HEK293T (cell line): ENCODE measurements around the gene RNLS.

Experiments
- CTCF ChIA-PET: fragments of 350-600 bp; formaldehyde crosslinking; extraction: SDS; loops from one replicate; lab custom pipeline; 2021; ENCODE audit warnings: antibody characterized with exemption, inconsistent platforms; lab: Yijun Ruan, JAX
- POLR2A ChIA-PET: fragments of 350-600 bp; formaldehyde crosslinking; extraction: SDS; loops from one replicate; lab custom pipeline; 2020; ENCODE audit warnings: antibody characterized with exemption, inconsistent platforms; lab: Yijun Ruan, JAX
- DNase-seq: peaks from one replicate; pipeline ENCODE4 v3.0.0; 2012; ENCODE audit warnings: mixed read lengths; ENCODE audit errors: extremely low spot score
- ARNT ChIP-seq: fragments of 450-650 bp; IDR thresholded peaks from 2 replicates; pipeline ENCODE4 v1.6.1; 2017; ENCODE audit warnings: mild to moderate bottlenecking
- BHLHE40 ChIP-seq: fragments of 450-650 bp; IDR thresholded peaks from 2 replicates; pipeline ENCODE4 v1.6.1; 2016; ENCODE audit warnings: mild to moderate bottlenecking, moderate library complexity, borderline replicate concordance
- CTBP1 ChIP-seq: fragments of 450-650 bp; IDR thresholded peaks from 2 replicates; pipeline ENCODE4 v1.6.1; 2016; ENCODE audit warnings: borderline replicate concordance
- ELF4 ChIP-seq: fragments of 450-650 bp; IDR thresholded peaks from 2 replicates; pipeline ENCODE4 v1.6.1; 2017; ENCODE audit warnings: antibody characterized with exemption
- FOXA1 ChIP-seq: fragments of 450-650 bp; IDR thresholded peaks from 2 replicates; pipeline ENCODE4 v1.6.1; 2016; ENCODE audit warnings: mild to moderate bottlenecking
- FOXK2 ChIP-seq: fragments of 450-650 bp; IDR thresholded peaks from 2 replicates; pipeline ENCODE4 v1.6.1; 2016; ENCODE audit warnings: mild to moderate bottlenecking
- FOXM1 ChIP-seq: fragments of 450-650 bp; IDR thresholded peaks from 2 replicates; pipeline ENCODE4 v1.6.1; 2017; ENCODE audit warnings: mild to moderate bottlenecking, borderline replicate concordance
- HDGF ChIP-seq: fragments of 450-650 bp; IDR thresholded peaks from 2 replicates; pipeline ENCODE4 v1.6.1; 2017; ENCODE audit warnings: antibody characterized with exemption, borderline replicate concordance
- L3MBTL2 ChIP-seq: fragments of 450-650 bp; conservative IDR thresholded peaks from 2 replicates; pipeline ENCODE4 v1.6.1; 2016; ENCODE audit warnings: mild to moderate bottlenecking
- LEF1 ChIP-seq: fragments of 450-650 bp; IDR thresholded peaks from 2 replicates; pipeline ENCODE4 v1.6.1; 2017; ENCODE audit warnings: mild to moderate bottlenecking, borderline replicate concordance
- NFRKB ChIP-seq: fragments of 450-650 bp; IDR thresholded peaks from 2 replicates; pipeline ENCODE4 v1.6.1; 2016; ENCODE audit warnings: mild to moderate bottlenecking, moderate library complexity
- SP1 ChIP-seq: fragments of 450-650 bp; IDR thresholded peaks from 2 replicates; pipeline ENCODE4 v1.6.1; 2017
- SUZ12 ChIP-seq: fragments of 450-650 bp; IDR thresholded peaks from 2 replicates; pipeline ENCODE4 v1.6.1; 2016; ENCODE audit warnings: mild to moderate bottlenecking
- TARDBP ChIP-seq: fragments of 450-650 bp; IDR thresholded peaks from 2 replicates; pipeline ENCODE4 v1.6.1; 2016
- ZNF384 ChIP-seq: fragments of 450-650 bp; IDR thresholded peaks from 2 replicates; pipeline ENCODE4 v1.6.1; 2016
- TF ChIP-seq, protein P1 (sequence below): fragments of 450-650 bp; IDR thresholded peaks from 2 replicates; pipeline ENCODE4 v1.6.1; 2016

RNLS gene

DNA sequence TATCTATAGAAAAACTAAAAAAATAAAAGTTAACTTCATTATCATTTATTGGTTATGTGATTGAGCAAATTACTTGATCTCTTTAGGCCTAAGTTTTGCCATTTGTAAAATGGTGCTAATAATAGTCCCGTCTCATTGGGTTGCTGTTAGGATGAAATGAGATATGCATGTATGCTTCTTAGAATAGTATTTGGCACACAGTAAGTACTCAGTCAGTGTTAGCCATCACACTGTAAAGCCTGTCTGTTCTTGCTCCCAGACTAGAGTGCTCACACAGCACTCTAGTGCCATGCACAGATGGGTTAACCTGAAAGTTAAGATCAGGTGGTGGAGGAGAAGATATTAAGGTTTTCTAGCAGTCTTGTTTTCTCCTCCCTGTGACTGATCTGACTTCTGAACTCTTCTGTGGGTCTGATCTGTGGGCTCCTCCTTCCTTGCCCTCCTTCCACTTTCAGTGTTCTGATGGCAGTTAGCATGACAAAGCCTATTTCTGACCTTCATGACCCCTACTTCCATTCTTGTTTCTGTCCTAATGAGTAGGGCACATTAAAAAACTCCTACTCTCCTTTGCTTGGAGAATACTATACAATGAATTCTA lies 167.5 kb downstream of the RNLS start:
- no peak for TF ChIP-seq FOXA1
- no peak for TF ChIP-seq NFRKB
- TF ChIP-seq SUZ12: no peak
- TF ChIP-seq FOXK2: no peak
- TF ChIP-seq ARNT: no peak
- no peak for TF ChIP-seq HDGF
- TF ChIP-seq FOXM1: no peak
- POLR2A ChIA-PET: no interaction called here
- CTCF ChIA-PET: no interaction called here
- no peak for DNase-seq

DNA sequence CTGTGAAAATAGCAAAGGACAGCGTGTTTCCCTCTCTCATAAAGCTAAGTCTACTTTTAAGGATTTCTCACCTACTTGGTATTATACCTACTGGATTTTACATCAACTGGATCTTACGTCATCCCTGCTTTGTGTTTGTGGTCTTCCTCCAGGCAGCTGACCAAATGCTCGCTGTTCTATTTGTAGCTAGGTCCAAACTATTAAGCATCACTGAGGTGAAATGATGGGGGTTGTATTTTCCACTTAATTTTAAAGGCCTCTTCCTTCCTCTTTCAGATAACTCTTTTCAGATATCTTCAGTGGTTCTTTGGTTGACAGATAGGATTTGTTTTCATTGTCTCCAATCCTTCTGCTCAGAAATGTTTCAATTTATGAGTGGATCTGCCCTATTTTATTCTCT lies 169.7 kb downstream of the RNLS start:
- ChIA-PET POLR2A (no interaction called here), CTCF (interaction anchor here (0.6 kb wide), 1 partner anchor 105 kb away, joined by 3 read pairs; no protein-coding TSS in a partner anchor)

DNA sequence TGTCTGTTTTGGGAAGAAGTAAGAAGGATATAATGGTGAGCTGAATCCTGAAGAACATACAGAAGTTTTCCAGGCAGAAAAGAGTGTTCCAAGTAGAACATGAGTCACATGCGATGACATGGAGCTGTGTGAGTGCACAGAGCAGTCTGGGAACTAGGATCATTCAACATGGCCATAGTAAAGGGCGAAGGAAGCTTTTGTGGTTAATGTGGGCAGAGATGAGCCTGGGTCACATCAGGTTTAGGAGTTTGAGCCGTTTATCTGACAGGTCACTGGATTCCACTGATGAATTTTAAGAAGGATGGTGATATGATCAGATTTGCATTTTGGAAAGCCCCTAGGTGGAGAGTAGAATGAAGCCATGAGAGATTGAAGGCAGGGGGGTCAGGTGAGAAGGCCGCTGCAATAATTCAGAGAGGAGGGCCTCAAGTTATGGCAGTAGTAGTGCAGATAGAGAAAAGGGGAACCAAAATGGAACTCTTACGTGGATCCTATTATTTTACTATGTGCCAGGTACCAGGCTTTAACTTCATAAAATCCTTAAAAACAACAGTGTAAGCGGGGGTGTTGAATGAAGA lies 171.3 kb downstream of the RNLS start:
- no peak for TF ChIP-seq SUZ12
- TF ChIP-seq NFRKB: no peak
- TF ChIP-seq L3MBTL2: no peak
- TF ChIP-seq BHLHE40: no peak
- TF ChIP-seq FOXK2: no peak
- no peak for TF ChIP-seq FOXM1
- TF ChIP-seq HDGF: no peak
- TF ChIP-seq ARNT: no peak
- TF ChIP-seq ZNF384: no peak
- no peak for TF ChIP-seq TARDBP
- no peak for TF ChIP-seq CTBP1
- TF ChIP-seq LEF1: no peak
- TF ChIP-seq ELF4: no peak
- CTCF ChIA-PET: no interaction called here
- DNase-seq: no peak
- POLR2A ChIA-PET: no interaction called here

More for the DNA sequence above, 169.7 kb downstream of the RNLS start:
- no peak for DNase-seq
- TF ChIP-seq TARDBP: no peak

DNA sequence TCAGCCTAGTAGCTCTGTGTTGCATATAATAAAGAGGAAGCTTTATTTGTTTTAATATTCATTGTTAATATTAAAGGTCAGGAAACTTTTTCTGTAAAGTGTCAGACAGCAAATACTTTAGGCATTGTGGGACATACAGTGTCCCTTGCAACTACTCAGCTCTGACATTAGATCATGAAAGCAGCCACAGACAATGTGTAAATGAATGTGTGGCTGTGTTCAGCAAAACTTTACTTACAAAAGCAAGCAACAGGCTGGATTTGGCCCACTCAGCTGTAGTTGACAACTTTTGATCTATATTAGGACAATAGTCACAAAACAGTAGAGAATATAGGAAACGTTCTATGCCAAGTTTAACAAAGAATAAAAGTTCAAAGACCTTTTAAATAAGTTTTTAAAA lies 173.3 kb downstream of the RNLS start:
- DNase-seq: no peak
- ChIA-PET POLR2A (no interaction called here), CTCF (no interaction called here)
- no peak for TF ChIP-seq ARNT

DNA sequence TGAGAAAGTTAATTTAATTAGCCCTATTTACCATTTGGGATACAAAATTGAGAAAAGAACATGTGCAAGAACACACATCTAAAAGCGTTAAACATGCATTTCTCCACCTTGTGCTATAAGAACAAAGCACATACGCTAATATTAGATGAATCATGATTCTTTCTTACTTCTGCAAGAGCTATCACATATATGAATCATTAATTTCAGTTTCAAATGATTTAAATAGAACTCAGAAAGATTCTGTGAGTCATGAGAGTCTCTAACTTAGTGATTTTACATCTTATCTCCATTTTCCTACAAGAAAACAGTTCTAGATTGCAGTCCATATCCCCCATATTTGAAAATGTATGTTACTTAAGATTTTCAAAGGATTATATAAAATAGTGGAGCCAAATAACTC lies 173.9 kb downstream of the RNLS start:
- TF ChIP-seq, protein P1, sequence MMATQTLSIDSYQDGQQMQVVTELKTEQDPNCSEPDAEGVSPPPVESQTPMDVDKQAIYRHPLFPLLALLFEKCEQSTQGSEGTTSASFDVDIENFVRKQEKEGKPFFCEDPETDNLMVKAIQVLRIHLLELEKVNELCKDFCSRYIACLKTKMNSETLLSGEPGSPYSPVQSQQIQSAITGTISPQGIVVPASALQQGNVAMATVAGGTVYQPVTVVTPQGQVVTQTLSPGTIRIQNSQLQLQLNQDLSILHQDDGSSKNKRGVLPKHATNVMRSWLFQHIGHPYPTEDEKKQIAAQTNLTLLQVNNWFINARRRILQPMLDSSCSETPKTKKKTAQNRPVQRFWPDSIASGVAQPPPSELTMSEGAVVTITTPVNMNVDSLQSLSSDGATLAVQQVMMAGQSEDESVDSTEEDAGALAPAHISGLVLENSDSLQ: no peak
- TF ChIP-seq FOXA1: no peak
- TF ChIP-seq SUZ12: no peak
- no peak for TF ChIP-seq ELF4
- TF ChIP-seq ARNT: no peak
- TF ChIP-seq HDGF: no peak
- no peak for TF ChIP-seq L3MBTL2
- TF ChIP-seq CTBP1: no peak
- TF ChIP-seq TARDBP: no peak
- POLR2A ChIA-PET: no interaction called here
- no peak for DNase-seq
- CTCF ChIA-PET: no interaction called here

DNA sequence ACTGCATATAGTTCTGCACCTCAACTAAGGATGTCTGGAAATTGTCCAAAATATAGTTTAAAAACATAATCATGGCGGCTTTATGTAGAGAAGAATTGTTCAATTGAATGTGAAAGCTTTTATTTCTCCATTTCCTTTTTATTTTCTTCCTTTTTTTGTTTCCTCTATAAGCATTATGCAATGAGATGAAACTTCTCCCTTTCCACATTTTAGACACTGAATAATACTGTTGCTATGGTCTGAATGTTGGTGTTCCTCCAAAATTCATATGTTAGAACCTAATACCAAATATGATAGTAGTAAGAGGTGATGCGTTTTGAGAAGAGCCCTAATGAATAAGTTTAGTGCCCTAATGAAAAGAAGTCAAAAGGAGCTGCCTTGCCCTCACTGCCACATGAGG lies 175.0 kb downstream of the RNLS start:
- TF ChIP-seq L3MBTL2 (no peak), FOXA1 (no peak), FOXK2 (no peak), TARDBP (no peak), SP1 (no peak), HDGF (no peak), LEF1 (no peak), ELF4 (no peak), SUZ12 (no peak), ARNT (no peak), NFRKB (no peak), BHLHE40 (no peak), FOXM1 (no peak), CTBP1 (no peak), ZNF384 (no peak)
- TF ChIP-seq, protein P1: no peak

DNA sequence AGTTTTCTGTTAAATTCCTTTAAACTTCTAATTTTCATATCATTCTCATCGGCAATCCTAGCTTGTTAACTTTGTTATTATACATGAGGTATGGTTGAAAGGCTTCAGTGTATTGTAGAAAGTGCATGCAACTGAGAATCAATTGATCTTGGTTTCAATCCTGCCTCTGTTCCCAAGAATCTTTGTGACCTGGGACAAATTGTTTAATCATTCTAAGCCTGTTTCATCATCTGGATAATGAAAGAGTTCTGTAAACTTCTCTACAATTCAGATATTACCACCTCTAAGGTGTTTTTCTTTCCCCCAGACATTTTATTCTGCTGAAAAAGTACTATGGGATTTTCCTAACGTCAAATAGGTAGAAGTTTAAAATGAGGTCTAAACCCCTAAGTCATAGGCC lies 179.0 kb downstream of the RNLS start:
- DNase-seq: no peak
- POLR2A ChIA-PET: no interaction called here
- CTCF ChIA-PET: interaction anchor here (1.4 kb wide), 1 partner anchor 15 kb away, joined by 3 read pairs; no protein-coding TSS in a partner anchor
- no peak for TF ChIP-seq LEF1
- TF ChIP-seq CTBP1: no peak
- no peak for TF ChIP-seq FOXK2
- TF ChIP-seq SUZ12: no peak
- no peak for TF ChIP-seq BHLHE40
- no peak for TF ChIP-seq ELF4
- no peak for TF ChIP-seq FOXM1
- TF ChIP-seq, protein P1: no peak
- TF ChIP-seq NFRKB: no peak
- no peak for TF ChIP-seq TARDBP
- no peak for TF ChIP-seq ZNF384
- TF ChIP-seq ARNT: no peak
- no peak for TF ChIP-seq SP1
- TF ChIP-seq FOXA1: no peak

More for the DNA sequence above, 175.0 kb downstream of the RNLS start:
- CTCF ChIA-PET: no interaction called here
- DNase-seq: no peak
- POLR2A ChIA-PET: no interaction called here
